Spleen (tissue), 7 donors: Measurements from ENCODE around the gene TRIM14.

Experiments used
- CTCF ChIP-seq, 11 experiments: fragments of 200-600 bp in 7 of 11; fragments of 450-650 bp in 4 of 11; sonication (generic) in 4 of 11; IDR thresholded peaks in 8 of 11; conservative IDR thresholded peaks in 3 of 11; 1 replicate in 7 of 11; 2 replicates in 4 of 11; pipeline versions ENCODE4 v1.4.0 to v1.8.0; 2016 to 2021; ENCODE audit warnings: antibody characterized with exemption in 11 of 11, inconsistent platforms in 4 of 11, mild to moderate bottlenecking in 1 of 11
- POLR2A ChIP-seq, 3 donors: fragments of 450-650 bp; IDR thresholded peaks; one replicate each; pipeline ENCODE4 v1.5.1; 2017; ENCODE audit warnings: antibody characterized with exemption in 3 of 3, mild to moderate bottlenecking in 1 of 3
- donor health status: DM: no; HTN: no; CAD: no; lungs with moderate emphysema.
- donor health status: DM: no; HTN: no; CAD: no.
- donor health status: DM: no; HTN: no; CAD: no.

GRCh38 chr9:98140503-98140902 is 21.5 kb upstream of the TRIM14 start:
- TF ChIP-seq CTCF (IDR thresholded peaks at IDR 0.05 in 8 of 11, conservative IDR thresholded peaks at IDR 0.05 in 3 of 11) (no peak), POLR2A (IDR thresholded peaks at IDR 0.05) (no peak)
